Measurements from ENCODE around the gene SPACA1.

SPACA1 gene

GRCh38 chr6:88107241-88107640 lies 59.6 kb downstream of the SPACA1 start:
- no peak for DNase-seq

GRCh38 chr6:88111991-88112390 lies 64.3 kb downstream of the SPACA1 start:
- DNase-seq = no peak

DNA sequence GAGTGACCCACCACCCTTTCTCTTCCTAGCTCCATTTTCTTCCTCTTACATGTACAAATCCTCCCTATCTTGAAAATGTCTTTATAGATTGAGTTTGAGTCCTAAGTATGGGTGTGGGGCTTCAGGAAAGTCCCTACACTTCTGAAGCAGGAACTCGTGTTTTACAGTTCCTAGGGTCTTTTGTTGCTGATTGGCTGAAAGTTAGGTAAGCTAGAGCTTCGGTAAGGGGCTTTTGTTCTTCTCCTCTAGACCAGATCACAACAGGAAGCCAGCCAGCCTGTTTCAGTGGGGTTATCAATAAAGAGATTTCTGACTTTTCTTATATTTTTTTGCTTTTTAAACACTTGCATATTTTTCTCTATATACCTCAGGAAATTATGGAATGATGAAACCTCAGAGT lies 67.2 kb downstream of the SPACA1 start:
- DNase-seq = no peak

DNA sequence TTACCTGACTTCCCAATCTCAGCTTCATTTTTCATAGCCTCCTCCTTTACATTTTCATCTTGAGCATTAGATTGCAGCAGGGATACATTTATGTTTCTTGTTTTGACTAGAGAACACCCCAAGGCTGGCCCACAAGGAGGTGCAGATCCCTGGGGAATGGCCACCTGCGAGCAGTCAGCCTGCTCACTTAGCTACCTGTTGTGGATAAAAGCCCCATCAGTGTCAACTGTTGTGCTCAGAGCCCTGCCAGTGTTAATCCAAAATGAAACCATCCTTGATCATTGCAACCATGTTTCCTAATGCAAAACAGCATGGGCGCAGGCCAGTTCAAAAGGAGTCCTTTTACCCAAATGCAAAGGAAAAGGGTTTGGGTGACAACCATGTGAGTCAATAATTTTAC lies 67.7 kb downstream of the SPACA1 start:
- DNase-seq = no peak

GRCh38 chr6:88116276-88116675 lies 68.6 kb downstream of the SPACA1 start:
- DNase-seq = no peak
